Measurements from ENCODE around the gene ZNRF1. TPM values are rescaled to one million over a fixed set of nuclear protein-coding genes. Genes with fewer than 3 reads are reported as not detected.

ZNRF1 gene
- total and polyA plus RNA-seq, 2 donors (not counting 1 experiment from before 2014, with no cell fraction given) = 0.27 to 0.76 TPM

DNA sequence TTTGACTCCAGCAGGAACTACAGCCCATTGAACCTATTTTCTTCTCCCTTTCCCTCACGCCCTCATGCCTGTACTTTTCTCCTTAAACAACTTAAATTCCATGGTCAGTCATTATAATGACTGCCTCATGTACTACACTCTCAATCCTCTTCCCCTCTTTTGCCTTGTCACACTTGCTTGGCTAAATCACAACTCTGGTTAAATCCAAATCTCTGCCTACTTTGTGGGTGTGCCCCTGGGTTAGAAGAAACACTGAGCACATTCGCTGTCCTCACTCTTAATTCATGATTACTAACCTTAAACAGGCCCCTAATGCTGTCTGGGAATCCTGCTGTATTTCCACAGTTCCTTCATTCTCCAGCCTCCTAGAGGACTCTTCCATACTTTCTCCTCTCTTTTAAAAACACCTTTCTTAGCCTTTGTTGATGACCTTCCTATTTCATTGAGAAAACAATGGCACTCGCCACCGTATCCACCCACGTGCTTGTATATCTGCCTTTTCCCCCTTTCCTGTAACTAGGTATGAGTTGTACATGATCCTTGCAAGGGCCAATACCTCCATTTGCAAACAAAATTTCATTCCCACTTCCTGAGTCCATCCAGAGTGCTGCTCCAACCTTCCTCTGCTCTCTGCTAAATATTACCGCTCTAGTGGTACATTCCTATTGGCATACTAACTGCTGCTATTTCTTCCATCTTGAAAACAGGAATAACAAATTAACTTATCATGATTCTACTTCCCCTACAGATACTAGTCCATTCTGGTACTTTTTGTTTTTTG lies 28.9 kb downstream of the ZNRF1 start:
- Mint-ChIP-seq H3K9me3 (ENCODE audit: insufficient read depth) (no peaks in the 10 kb centered on the region), H3K4me1 (peaks cover 8% of the 10 kb centered on the region), H3K27ac (no peak overlapping the region), H3K4me3 (no peak overlapping the region), H3K27me3 (no peaks in the 10 kb centered on the region)
- no peak for TF ChIP-seq EZH2 (IDR thresholded peaks at IDR 0.05; ENCODE audit: borderline replicate concordance, insufficient read depth, low read depth, low read length, poor library complexity, severe bottlenecking)
- TF ChIP-seq, protein P1, sequence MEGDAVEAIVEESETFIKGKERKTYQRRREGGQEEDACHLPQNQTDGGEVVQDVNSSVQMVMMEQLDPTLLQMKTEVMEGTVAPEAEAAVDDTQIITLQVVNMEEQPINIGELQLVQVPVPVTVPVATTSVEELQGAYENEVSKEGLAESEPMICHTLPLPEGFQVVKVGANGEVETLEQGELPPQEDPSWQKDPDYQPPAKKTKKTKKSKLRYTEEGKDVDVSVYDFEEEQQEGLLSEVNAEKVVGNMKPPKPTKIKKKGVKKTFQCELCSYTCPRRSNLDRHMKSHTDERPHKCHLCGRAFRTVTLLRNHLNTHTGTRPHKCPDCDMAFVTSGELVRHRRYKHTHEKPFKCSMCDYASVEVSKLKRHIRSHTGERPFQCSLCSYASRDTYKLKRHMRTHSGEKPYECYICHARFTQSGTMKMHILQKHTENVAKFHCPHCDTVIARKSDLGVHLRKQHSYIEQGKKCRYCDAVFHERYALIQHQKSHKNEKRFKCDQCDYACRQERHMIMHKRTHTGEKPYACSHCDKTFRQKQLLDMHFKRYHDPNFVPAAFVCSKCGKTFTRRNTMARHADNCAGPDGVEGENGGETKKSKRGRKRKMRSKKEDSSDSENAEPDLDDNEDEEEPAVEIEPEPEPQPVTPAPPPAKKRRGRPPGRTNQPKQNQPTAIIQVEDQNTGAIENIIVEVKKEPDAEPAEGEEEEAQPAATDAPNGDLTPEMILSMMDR (IDR thresholded peaks at IDR 0.05) = no peak
- no peaks in the 10 kb centered on the region for H4K20me1 ChIP-seq (ENCODE audit: control insufficient read depth, insufficient read depth, low read length, poor library complexity, severe bottlenecking)
- H3K36me3 ChIP-seq (replicated peaks in 1 of 2; ENCODE audit: control extremely low read depth in 1 of 2, control insufficient read depth in 1 of 2, extremely low read depth in 1 of 2, insufficient read depth in 2 of 2, low read length in 1 of 2) = no peaks in the 10 kb centered on the region
- no peak for DNase-seq
- peaks cover 0 to 1% (median 0%) of the 10 kb centered on the region in 3 donors for H3K9me3 ChIP-seq (ENCODE audit: control extremely low read depth in 1 of 3, control insufficient read depth in 2 of 3, insufficient read depth in 1 of 3, low read length in 2 of 3)
- 98% methylated on average over 3 of the region's 6 CpGs for WGBS (ENCODE audit: insufficient coverage)
- ChIA-PET POLR2A (no interaction called here), CTCF (interaction anchor here (0.6 kb wide), 1 partner anchor 619 kb away, joined by 5 read pairs; no protein-coding TSS in a partner anchor)
- H3K4me1 ChIP-seq (ENCODE audit: control insufficient read depth in 2 of 2, insufficient read depth in 2 of 2, low read length in 2 of 2) = no peaks in the 10 kb centered on the region
- no peak overlapping the region for H3K4me3 ChIP-seq (ENCODE audit: control extremely low read depth in 1 of 5, extremely low read depth in 1 of 5, insufficient read depth in 1 of 5, low read depth in 2 of 5, low read length in 4 of 5)
- H3K27me3 ChIP-seq (replicated peaks in 1 of 4; ENCODE audit: control extremely low read depth in 1 of 4, control insufficient read depth in 3 of 4, insufficient read depth in 4 of 4, low read length in 3 of 4) = no peaks in the 10 kb centered on the region
- H3K27ac ChIP-seq (ENCODE audit: low read length in 2 of 2) = no peak overlapping the region
- no peak overlapping the region for H2AFZ ChIP-seq (ENCODE audit: insufficient read depth, low read depth, low read length, poor library complexity, severe bottlenecking)
- ATAC-seq (ENCODE audit: low read depth) = no peak
- intact Hi-C loops (cut with micrococcal nuclease) = no loop called here
- H3K4me2 ChIP-seq (replicated peaks; ENCODE audit: low read depth, low read length, poor library complexity, severe bottlenecking) = no peak overlapping the region
- no peak overlapping the region for H3K9ac ChIP-seq (ENCODE audit: low read length)
- no peaks in the 10 kb centered on the region for H3K79me2 ChIP-seq (ENCODE audit: control insufficient read depth, insufficient read depth, low read length)

DNA sequence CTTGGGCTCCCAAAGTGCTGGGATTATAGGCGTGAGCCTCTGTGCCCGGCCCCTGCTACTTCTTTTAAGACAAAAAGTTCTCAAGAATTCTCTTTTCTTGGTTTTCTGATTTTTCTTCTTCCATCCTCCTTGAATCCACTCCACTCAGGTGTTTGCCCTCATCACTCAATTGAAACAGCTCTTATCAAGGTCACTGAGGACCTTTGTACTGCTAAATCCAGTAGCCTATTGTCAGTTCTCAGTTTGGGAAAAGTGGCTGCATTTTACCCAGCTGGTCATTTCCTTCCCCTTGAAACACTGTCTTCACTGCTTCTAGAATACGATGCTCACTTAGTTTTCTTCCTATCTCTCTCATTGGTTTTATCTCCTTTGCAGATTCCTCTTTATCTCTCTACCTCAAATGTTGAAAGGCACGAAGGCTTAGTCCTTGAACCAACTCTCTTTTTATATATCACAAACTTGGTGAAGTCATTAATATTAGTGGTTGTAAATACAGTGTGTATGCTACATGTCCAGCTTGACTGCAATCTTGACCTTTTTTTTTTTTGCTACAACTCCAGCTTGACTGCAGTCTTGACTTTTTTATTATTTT lies 29.8 kb downstream of the ZNRF1 start:
- H3K27ac ChIP-seq (ENCODE audit: low read length in 2 of 2) = no peak overlapping the region
- H2AFZ ChIP-seq (ENCODE audit: insufficient read depth, low read depth, low read length, poor library complexity, severe bottlenecking) = no peak overlapping the region
- H4K20me1 ChIP-seq (ENCODE audit: control insufficient read depth, insufficient read depth, low read length, poor library complexity, severe bottlenecking) = no peaks in the 10 kb centered on the region
- Mint-ChIP-seq H3K27me3 (no peaks in the 10 kb centered on the region), H3K27ac (no peak overlapping the region), H3K4me3 (no peak overlapping the region), H3K9me3 (ENCODE audit: insufficient read depth) (no peaks in the 10 kb centered on the region), H3K4me1 (peaks cover 8% of the 10 kb centered on the region)
- H3K27me3 ChIP-seq (replicated peaks in 1 of 4; ENCODE audit: control extremely low read depth in 1 of 4, control insufficient read depth in 3 of 4, insufficient read depth in 4 of 4, low read length in 3 of 4) = no peaks in the 10 kb centered on the region
- TF ChIP-seq, protein P1 (IDR thresholded peaks at IDR 0.05) = no peak
- no peak for TF ChIP-seq EZH2 (IDR thresholded peaks at IDR 0.05; ENCODE audit: borderline replicate concordance, insufficient read depth, low read depth, low read length, poor library complexity, severe bottlenecking)
- H3K4me2 ChIP-seq (replicated peaks; ENCODE audit: low read depth, low read length, poor library complexity, severe bottlenecking) = no peak overlapping the region
- CTCF ChIA-PET = no interaction called here
- no peaks in the 10 kb centered on the region for H3K4me1 ChIP-seq (ENCODE audit: control insufficient read depth in 2 of 2, insufficient read depth in 2 of 2, low read length in 2 of 2)
- H3K4me3 ChIP-seq (ENCODE audit: control extremely low read depth in 1 of 5, extremely low read depth in 1 of 5, insufficient read depth in 1 of 5, low read depth in 2 of 5, low read length in 4 of 5) = no peak overlapping the region
- H3K9ac ChIP-seq (ENCODE audit: low read length) = no peak overlapping the region
- H3K79me2 ChIP-seq (ENCODE audit: control insufficient read depth, insufficient read depth, low read length) = no peaks in the 10 kb centered on the region
- POLR2A ChIA-PET = no interaction called here
- 76% methylated on average over 3 of the region's 4 CpGs for whole genome bisulfite sequencing (ENCODE audit: insufficient coverage)
- no peaks in the 10 kb centered on the region for H3K36me3 ChIP-seq (replicated peaks in 1 of 2; ENCODE audit: control extremely low read depth in 1 of 2, control insufficient read depth in 1 of 2, extremely low read depth in 1 of 2, insufficient read depth in 2 of 2, low read length in 1 of 2)
- intact Hi-C loops (cut with micrococcal nuclease) = no loop called here
- no peaks in the 10 kb centered on the region for H3K9me3 ChIP-seq (ENCODE audit: control extremely low read depth in 1 of 3, control insufficient read depth in 2 of 3, insufficient read depth in 1 of 3, low read length in 2 of 3)
- ATAC-seq (ENCODE audit: low read depth) = no peak
- DNase-seq = no peak

Data from B cell (primary cell).